H9 (cell line): ENCODE results near the gene DTNA. TPM values are rescaled to one million over a fixed set of nuclear protein-coding genes. Genes with fewer than 3 reads are reported as not detected.

ENCODE experiments used
- DNase-seq: peaks from one replicate; pipeline ENCODE4 v3.0.0-alpha.2; 2017
- H2AFZ ChIP-seq: one replicate; pipeline ENCODE4 v1.6.1; 2013; ENCODE audit warnings: mild to moderate bottlenecking, low read length, control low read depth, moderate library complexity
- H2AK5ac ChIP-seq: 2 replicates; pipeline ENCODE4 v1.6.1; 2013; ENCODE audit warnings: low read length, control low read depth, mixed read lengths; ENCODE audit not compliant: insufficient read length
- H2BK120ac ChIP-seq: one replicate; pipeline ENCODE4 v1.6.1; 2013; ENCODE audit warnings: low read depth, mild to moderate bottlenecking, low read length, control low read depth, inconsistent platforms; ENCODE audit not compliant: poor library complexity, severe bottlenecking
- H2BK12ac ChIP-seq: 2 replicates; pipeline ENCODE4 v1.6.1; 2013; ENCODE audit warnings: low read length, control low read depth, mixed read lengths, low read depth; ENCODE audit not compliant: insufficient read length
- H2BK15ac ChIP-seq: 2 replicates; pipeline ENCODE4 v1.6.1; 2013; ENCODE audit warnings: low read depth, low read length, control low read depth
- H2BK20ac ChIP-seq: one replicate; pipeline ENCODE4 v1.6.1; 2013; ENCODE audit warnings: low read depth, mild to moderate bottlenecking, low read length, control low read depth, inconsistent platforms; ENCODE audit not compliant: poor library complexity, severe bottlenecking
- H2BK5ac ChIP-seq: 2 replicates; pipeline ENCODE4 v1.6.1; 2013; ENCODE audit warnings: low read length, control low read depth, mixed read lengths; ENCODE audit not compliant: insufficient read length
- H3K14ac ChIP-seq: 2 replicates; pipeline ENCODE4 v1.6.1; 2013; ENCODE audit warnings: low read length, control low read depth; ENCODE audit not compliant: insufficient read depth
- H3K18ac ChIP-seq: 2 replicates; pipeline ENCODE4 v1.6.1; 2013; ENCODE audit warnings: low read depth, mild to moderate bottlenecking, mixed read lengths, low read length, control low read depth; ENCODE audit not compliant: insufficient read length
- H3K23ac ChIP-seq: 2 replicates; pipeline ENCODE4 v1.6.1; 2013; ENCODE audit warnings: low read length, control low read depth, mixed read lengths, low read depth; ENCODE audit not compliant: insufficient read length
- H3K23me2 ChIP-seq: 2 replicates; pipeline ENCODE4 v1.6.1; 2013; ENCODE audit warnings: low read depth, mild to moderate bottlenecking, mixed read lengths, low read length, control low read depth; ENCODE audit not compliant: insufficient read length, poor library complexity, severe bottlenecking
- H3K27ac ChIP-seq: 2 replicates; pipeline ENCODE4 v1.5.1; 2013; ENCODE audit warnings: low read length, control low read depth, mixed read lengths, low read depth; ENCODE audit not compliant: insufficient read length
- H3K27me3 ChIP-seq: 2 replicates; pipeline ENCODE4 v1.6.1; 2013; ENCODE audit warnings: low read length, control low read depth, inconsistent platforms; ENCODE audit not compliant: insufficient read depth
- H3K4ac ChIP-seq: 2 replicates; pipeline ENCODE4 v1.6.1; 2013; ENCODE audit warnings: low read depth, mild to moderate bottlenecking, control low read depth, inconsistent platforms, low read length, moderate library complexity
- H3K4me1 ChIP-seq: 2 replicates; pipeline ENCODE4 v1.6.1; 2013; ENCODE audit warnings: low read length, control low read depth, inconsistent platforms; ENCODE audit not compliant: insufficient read depth
- H3K4me2 ChIP-seq: 2 replicates; pipeline ENCODE4 v1.6.1; 2013; ENCODE audit warnings: low read length, control low read depth, mixed read lengths; ENCODE audit not compliant: insufficient read length, insufficient read depth
- H3K56ac ChIP-seq: 2 replicates; pipeline ENCODE4 v1.6.1; 2013; ENCODE audit warnings: low read depth, mild to moderate bottlenecking, mixed read lengths, low read length, control low read depth; ENCODE audit not compliant: insufficient read length
- H3K79me1 ChIP-seq: 2 replicates; pipeline ENCODE4 v1.6.1; 2013; ENCODE audit warnings: low read depth, mild to moderate bottlenecking, moderate library complexity, low read length, control low read depth, inconsistent platforms; ENCODE audit not compliant: insufficient read depth, poor library complexity, severe bottlenecking
- H3K79me2 ChIP-seq: 2 replicates; pipeline ENCODE4 v1.6.1; 2013; ENCODE audit warnings: low read length, control low read depth, inconsistent platforms; ENCODE audit not compliant: insufficient read depth
- H3K9ac ChIP-seq: 2 replicates; pipeline ENCODE4 v1.6.1; 2013; ENCODE audit warnings: low read length, control low read depth, mixed read lengths; ENCODE audit not compliant: insufficient read length; ENCODE audit errors: extremely low read depth
- H3K9me3 ChIP-seq: one replicate; pipeline ENCODE4 v1.6.1; 2013; ENCODE audit warnings: low read depth, low read length, inconsistent platforms; ENCODE audit not compliant: control insufficient read depth
- H3T11ph ChIP-seq: one replicate; pipeline ENCODE4 v1.6.1; 2013; ENCODE audit warnings: mild to moderate bottlenecking, low read length, control low read depth, inconsistent platforms
- H4K20me1 ChIP-seq: one replicate; pipeline ENCODE4 v1.6.1; 2013; ENCODE audit not compliant: control insufficient read depth, insufficient read length, insufficient read depth
- H4K5ac ChIP-seq: 2 replicates; pipeline ENCODE4 v1.6.1; 2013; ENCODE audit warnings: low read depth, mild to moderate bottlenecking, mixed read lengths, low read length, control low read depth; ENCODE audit not compliant: insufficient read length
- H4K8ac ChIP-seq: replicated peaks from 2 replicates; pipeline ENCODE4 v1.6.1; 2013; ENCODE audit warnings: low read length, control low read depth, mixed read lengths, low read depth; ENCODE audit not compliant: insufficient read length
- H4K91ac ChIP-seq: 2 replicates; pipeline ENCODE4 v1.6.1; 2013; ENCODE audit warnings: low read depth, mild to moderate bottlenecking, moderate library complexity, mixed read lengths, low read length, control low read depth; ENCODE audit not compliant: insufficient read length
- H3K27ac Mint-ChIP-seq, 3 experiments: 2 replicates in 2 of 3; 3 replicates in 1 of 3; pipeline ENCODE4 v1.8.0; 2020 to 2021; ENCODE audit warnings: mixed read lengths in 3 of 3, mild to moderate bottlenecking in 1 of 3, moderate library complexity in 1 of 3
- H3K27me3 Mint-ChIP-seq: 2 replicates; pipeline ENCODE4 v1.8.0; 2021; ENCODE audit warnings: low read depth, mild to moderate bottlenecking, moderate library complexity, mixed read lengths
- H3K36me3 Mint-ChIP-seq, 3 experiments: 2 replicates in 2 of 3; 3 replicates in 1 of 3; pipeline ENCODE4 v1.8.0; 2020 to 2021; ENCODE audit warnings: low read depth in 3 of 3, mixed read lengths in 3 of 3; ENCODE audit not compliant: insufficient read depth in 1 of 3
- H3K4me1 Mint-ChIP-seq, 2 experiments: 2 replicates each; pipeline ENCODE4 v1.8.0; 2020; ENCODE audit warnings: mixed read lengths in 2 of 2
- H3K4me3 Mint-ChIP-seq, 2 experiments: 2 replicates in 1 of 2; 3 replicates in 1 of 2; pipeline ENCODE4 v1.8.0; 2020 to 2021; ENCODE audit warnings: mild to moderate bottlenecking in 2 of 2, mixed read lengths in 2 of 2, moderate library complexity in 1 of 2
- H3K9me3 Mint-ChIP-seq, 2 experiments: 2 replicates in 1 of 2; 3 replicates in 1 of 2; pipeline ENCODE4 v1.8.0; 2020; ENCODE audit warnings: mild to moderate bottlenecking in 2 of 2, mixed read lengths in 2 of 2, moderate library complexity in 1 of 2
- CTCF ChIP-seq: fragments of 200-600 bp; sonication (generic); conservative IDR thresholded peaks from 3 replicates; pipeline ENCODE4 v1.8.0; 2021; ENCODE audit warnings: antibody characterized with exemption, mild to moderate bottlenecking
- WGBS: extraction: QIAGEN DNeasy Blood & Tissue Kit; methylation state at CpG from one replicate; pipeline ENCODE4 v1.1.7; 2013; ENCODE audit warnings: missing lambda C conversion rate, low lambda C conversion rate, mixed read lengths; ENCODE audit not compliant: insufficient read length; ENCODE audit errors: extremely low coverage; 5-methylcytosine and 5-hydroxymethylcytosine counted together
- total RNA-seq: library from RNA; stranded (reverse); gene quantifications from 2 replicates; pipeline ENCODE4 v1.2.1, GENCODE V29; 2021

The DTNA gene
- total RNA-seq, 1 experiment from 2014 or later, result 25.5 TPM

- Mint-ChIP-seq H3K27ac (no peak overlapping the region), H3K4me1 (peaks cover 10 to 17% of the 10 kb centered on the region in 2 experiments), H3K9me3 (no peaks in the 10 kb centered on the region), H3K36me3 (no peaks in the 10 kb centered on the region), H3K4me3 (no peak overlapping the region), H3K27me3 (no peaks in the 10 kb centered on the region)
- Histone ChIP-seq H3K56ac (no peak overlapping the region), H3K27me3 (no peaks in the 10 kb centered on the region), H3K4ac (no peak overlapping the region), H2BK120ac (no peak overlapping the region), H3K23ac (no peak overlapping the region), H2AK5ac (no peak overlapping the region), H3K23me2 (no peaks in the 10 kb centered on the region), H3K9me3 (no peaks in the 10 kb centered on the region), H3T11ph (no peak overlapping the region), H3K27ac (no peak overlapping the region), H2BK20ac (no peak overlapping the region), H2BK12ac (no peak overlapping the region), H4K91ac (no peak overlapping the region), H4K20me1 (no peaks in the 10 kb centered on the region), H3K79me2 (no peaks in the 10 kb centered on the region), H2BK5ac (no peak overlapping the region), H4K5ac (no peak overlapping the region), H2BK15ac (no peak overlapping the region), H3K4me2 (no peak overlapping the region), H3K14ac (no peak overlapping the region), H3K4me1 (no peaks in the 10 kb centered on the region), H4K8ac (no peak overlapping the region), H2AFZ (no peak overlapping the region), H3K18ac (no peak overlapping the region), H3K9ac (no peak overlapping the region), H3K79me1 (no peaks in the 10 kb centered on the region)
- WGBS, result no CpG with 5 or more reads among the region's 5 CpGs
- no peak for DNase-seq
- TF ChIP-seq CTCF, result no peak
These were observed 208.8 kb downstream of the DTNA start for GRCh38 chr18:34918856-34919255.
